Fibroblast of upper back skin (primary cell): ENCODE data around the gene NOC2L.
"Not testable (repeated sequence)": the region's sequence is repeated elsewhere in the genome, so short reads cannot be mapped to it uniquely, and the experiment has no call there.

Experiments used
- DNase-seq: peaks from one replicate; pipeline ENCODE4 v3.0.0-alpha.2; 2013

Gene NOC2L

DNA sequence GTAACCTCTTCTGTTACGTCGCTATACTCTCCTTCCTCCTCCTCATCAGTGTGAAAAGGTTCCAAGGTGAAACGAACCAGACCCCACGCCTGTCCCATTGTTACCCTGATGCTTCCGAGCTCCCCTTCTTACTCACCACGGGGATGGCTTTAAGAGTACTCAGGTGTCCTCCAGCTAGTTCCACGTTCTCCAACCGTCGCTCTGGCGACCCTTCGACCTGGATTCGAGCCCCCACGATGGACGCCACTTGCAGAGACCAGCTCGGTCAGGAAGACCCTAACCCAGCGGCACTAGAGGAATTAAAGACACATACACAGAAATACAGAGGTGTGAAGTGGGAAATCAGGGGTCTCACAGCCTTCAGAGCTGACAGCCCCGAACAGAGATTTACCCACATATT, 61.1 kb downstream of the NOC2L start:
- not testable (repeated sequence) for DNase-seq

DNA sequence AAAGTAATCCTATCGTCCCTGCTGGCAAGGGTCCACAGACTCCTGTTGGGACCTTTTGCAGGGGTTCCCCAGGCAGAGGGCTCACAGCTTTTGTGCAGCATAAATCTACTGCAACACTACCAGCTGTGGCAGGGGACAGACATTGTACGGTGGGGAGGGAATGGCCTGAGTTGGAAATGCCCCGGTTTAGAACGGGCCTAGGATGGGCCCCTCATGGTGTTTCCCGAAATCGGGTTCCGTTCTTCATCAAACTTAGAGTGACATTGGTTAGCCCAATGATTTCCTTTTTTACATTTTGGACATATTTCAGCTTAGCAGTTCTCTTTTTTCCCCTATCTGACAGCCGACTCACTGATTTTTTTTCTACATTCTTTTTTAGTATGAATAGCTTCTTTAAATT, 61.8 kb downstream of the NOC2L start:
- DNase-seq, result no peak
